Measurements from ENCODE around the gene VPS8.

DNA sequence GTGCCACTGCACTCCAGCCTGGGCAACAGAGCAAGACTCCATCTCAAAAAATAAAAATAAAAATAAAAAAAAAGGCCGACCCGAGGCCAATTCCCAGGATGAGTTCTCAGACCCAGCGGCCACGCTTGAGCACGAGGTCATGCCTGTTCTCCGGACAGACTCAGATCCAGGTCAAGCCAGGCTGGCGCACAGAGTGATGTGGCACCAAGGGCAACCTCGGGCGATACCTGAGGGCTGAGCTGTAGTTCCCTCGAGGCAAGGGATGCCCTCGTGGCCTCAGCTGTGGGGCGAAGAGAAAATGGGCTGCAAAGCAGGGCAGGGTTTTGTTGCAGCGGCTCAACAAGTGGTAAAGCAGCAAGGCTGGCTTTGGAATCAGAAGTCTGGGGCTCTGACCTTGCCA is 263.6 kb downstream of the VPS8 start:
- TF ChIP-seq, protein P1, sequence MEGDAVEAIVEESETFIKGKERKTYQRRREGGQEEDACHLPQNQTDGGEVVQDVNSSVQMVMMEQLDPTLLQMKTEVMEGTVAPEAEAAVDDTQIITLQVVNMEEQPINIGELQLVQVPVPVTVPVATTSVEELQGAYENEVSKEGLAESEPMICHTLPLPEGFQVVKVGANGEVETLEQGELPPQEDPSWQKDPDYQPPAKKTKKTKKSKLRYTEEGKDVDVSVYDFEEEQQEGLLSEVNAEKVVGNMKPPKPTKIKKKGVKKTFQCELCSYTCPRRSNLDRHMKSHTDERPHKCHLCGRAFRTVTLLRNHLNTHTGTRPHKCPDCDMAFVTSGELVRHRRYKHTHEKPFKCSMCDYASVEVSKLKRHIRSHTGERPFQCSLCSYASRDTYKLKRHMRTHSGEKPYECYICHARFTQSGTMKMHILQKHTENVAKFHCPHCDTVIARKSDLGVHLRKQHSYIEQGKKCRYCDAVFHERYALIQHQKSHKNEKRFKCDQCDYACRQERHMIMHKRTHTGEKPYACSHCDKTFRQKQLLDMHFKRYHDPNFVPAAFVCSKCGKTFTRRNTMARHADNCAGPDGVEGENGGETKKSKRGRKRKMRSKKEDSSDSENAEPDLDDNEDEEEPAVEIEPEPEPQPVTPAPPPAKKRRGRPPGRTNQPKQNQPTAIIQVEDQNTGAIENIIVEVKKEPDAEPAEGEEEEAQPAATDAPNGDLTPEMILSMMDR (IDR thresholded peaks at IDR 0.05; ENCODE audit: low read depth, low read length, missing input control): no peak
- no peak for TF ChIP-seq RXRA (IDR thresholded peaks at IDR 0.05)
- TF ChIP-seq, protein P2, sequence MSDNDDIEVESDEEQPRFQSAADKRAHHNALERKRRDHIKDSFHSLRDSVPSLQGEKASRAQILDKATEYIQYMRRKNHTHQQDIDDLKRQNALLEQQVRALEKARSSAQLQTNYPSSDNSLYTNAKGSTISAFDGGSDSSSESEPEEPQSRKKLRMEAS (IDR thresholded peaks at IDR 0.05): no peak
- no peak for TF ChIP-seq GABPA (IDR thresholded peaks at IDR 0.05 in 1 of 2, conservative IDR thresholded peaks at IDR 0.05 in 1 of 2)
- no peak for TF ChIP-seq SP1 (IDR thresholded peaks at IDR 0.05)
- TF ChIP-seq RAD21 (IDR thresholded peaks at IDR 0.05): no peak
- no peak for TF ChIP-seq YY1 (IDR thresholded peaks at IDR 0.05)
- no peak for TF ChIP-seq FOXA1 (IDR thresholded peaks at IDR 0.05)

Measured in liver (tissue), 3 donors.